Thyroid gland (tissue), 4 donors: ENCODE measurements around the gene NDUFS7. TPM values are rescaled to one million over a fixed set of nuclear protein-coding genes. Genes with fewer than 3 reads are reported as not detected.

Experiments
- DNase-seq, 2 donors: peaks; one replicate each; pipeline ENCODE4 v3.0.0-alpha.2; 2019
- H3K27ac ChIP-seq, 3 donors: fragments of 200-600 bp; sonication (generic); 1 replicate in 2 of 3; 2 replicates in 1 of 3; pipeline ENCODE4 v1.5.1; 2016 to 2019; ENCODE audit warnings: mild to moderate bottlenecking in 1 of 3, moderate library complexity in 1 of 3
- H3K27me3 ChIP-seq: fragments of 200-600 bp; sonication (generic); one replicate; pipeline ENCODE4 v1.5.1; 2019
- H3K36me3 ChIP-seq, 2 donors: fragments of 200-600 bp; sonication (generic); one replicate each; pipeline ENCODE4 v1.5.1; 2016 to 2019
- H3K4me1 ChIP-seq, 2 donors: fragments of 200-600 bp; sonication (generic); one replicate each; pipeline ENCODE4 v1.5.1; 2017 to 2019
- H3K4me3 ChIP-seq, 3 donors: fragments of 200-600 bp; sonication (generic); replicated peaks in 1 of 3; 1 replicate in 2 of 3; 2 replicates in 1 of 3; pipeline ENCODE4 v1.5.1; 2016; ENCODE audit warnings: mild to moderate bottlenecking in 1 of 3
- H3K9me3 ChIP-seq: fragments of 200-600 bp; sonication (generic); one replicate; pipeline ENCODE4 v1.5.1; 2017
- CTCF ChIP-seq, 6 experiments: fragments of 200-600 bp in 3 of 6; fragments of 450-650 bp in 3 of 6; sonication (generic) in 3 of 6; IDR thresholded peaks; one replicate each; pipeline ENCODE4 v1.5.1; 2016 to 2019; ENCODE audit warnings: antibody characterized with exemption in 6 of 6, mild to moderate bottlenecking in 2 of 6, inconsistent platforms in 1 of 6, moderate library complexity in 1 of 6
- POLR2A ChIP-seq, 2 donors: fragments of 450-650 bp; IDR thresholded peaks; one replicate each; pipeline ENCODE4 v1.6.1; 2017; ENCODE audit warnings: antibody characterized with exemption in 2 of 2, mild to moderate bottlenecking in 2 of 2, moderate library complexity in 1 of 2
- WGBS, 2 donors: methylation state at CpG; one replicate each; pipeline ENCODE4 v1.1.5; 2017; 5-methylcytosine and 5-hydroxymethylcytosine counted together
- intact Hi-C: fragments of 100-400 bp; cut with DNase I; formaldehyde crosslinking; loops from one replicate; pipeline ENCODE4 v1.15.1; 2023
- total RNA-seq, 4 donors: library from RNA; depleted of rRNA; stranded (reverse); fragments of >200 nt; gene quantifications; one replicate each; pipeline ENCODE4 v1.2.3, GENCODE V29; 2016

Gene NDUFS7
- total RNA-seq, 4 donors from 2014 or later: 75.2 to 185 (median 108) TPM

DNA sequence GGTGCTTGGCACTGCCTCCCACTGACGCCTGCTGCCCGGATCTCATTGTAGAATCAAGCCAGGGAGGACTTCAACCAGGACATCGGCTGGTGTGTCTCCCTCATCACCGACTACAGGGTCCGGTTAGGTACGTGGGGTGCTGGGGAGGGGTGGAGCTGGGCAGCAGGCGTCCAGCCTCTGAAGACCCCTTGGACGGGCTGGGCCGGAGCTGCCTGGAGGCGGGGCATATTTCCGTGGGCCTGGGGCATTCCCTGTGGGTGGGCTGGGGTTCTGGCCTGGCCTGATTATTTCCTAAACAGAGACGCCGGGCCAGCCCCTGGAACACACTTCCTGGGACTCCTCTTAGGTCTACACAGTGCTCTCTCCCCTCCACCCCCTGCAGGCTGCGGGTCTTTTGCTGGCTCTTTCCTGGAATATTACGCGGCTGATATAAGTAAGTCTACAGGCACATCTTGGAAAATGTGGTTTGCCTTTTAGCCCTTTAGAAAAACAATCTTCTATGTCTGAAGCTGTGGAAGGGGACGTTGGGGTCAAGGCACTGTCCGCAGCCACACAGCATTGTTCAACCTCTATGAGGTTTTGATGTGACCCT is 14.4 kb upstream of the NDUFS7 start:
- no peak overlapping the region for H3K27ac ChIP-seq
- TF ChIP-seq CTCF (IDR thresholded peaks at IDR 0.05) (no peak), POLR2A (IDR thresholded peaks at IDR 0.05) (no peak)
- H3K4me3 ChIP-seq: no peak overlapping the region
- WGBS, 2 donors: 97 to 98% methylated on average over 9 to 17 of the region's 18 CpGs
- no peaks in the 10 kb centered on the region for H3K9me3 ChIP-seq
- peaks cover 26 to 57% of the 10 kb centered on the region in 2 donors for H3K36me3 ChIP-seq
- H3K27me3 ChIP-seq: no peaks in the 10 kb centered on the region
- no peak for DNase-seq
- intact Hi-C loops: no loop called here
- H3K4me1 ChIP-seq: no peaks in the 10 kb centered on the region

- TF ChIP-seq POLR2A (IDR thresholded peaks at IDR 0.05) (no peak), CTCF (IDR thresholded peaks at IDR 0.05) (no peak)
- intact Hi-C loops: no loop called here
These were observed 12.9 kb upstream of the NDUFS7 start for GRCh38 chr19:1370579-1371361.

GRCh38 chr19:1373042-1373533 is 10.6 kb upstream of the NDUFS7 start:
- intact Hi-C loops: no loop called here
- no peaks in the 10 kb centered on the region for H3K4me1 ChIP-seq
- 81% methylated on average over 16 to 20 of the region's 20 CpGs for WGBS, 2 donors
- H3K27ac ChIP-seq: peak overlapping the region in 1 of 3 donors; percentile 23
- no peak overlapping the region for H3K4me3 ChIP-seq
- no peaks in the 10 kb centered on the region for H3K9me3 ChIP-seq
- TF ChIP-seq POLR2A (IDR thresholded peaks at IDR 0.05): no peak
- TF ChIP-seq CTCF (IDR thresholded peaks at IDR 0.05): no peak
- H3K27me3 ChIP-seq: no peaks in the 10 kb centered on the region
- peaks cover 17 to 45% of the 10 kb centered on the region in 2 donors for H3K36me3 ChIP-seq
- no peak for DNase-seq

More at GRCh38 chr19:1370579-1371361, 12.9 kb upstream of the NDUFS7 start:
- Histone ChIP-seq H3K36me3 (peaks cover 26 to 58% of the 10 kb centered on the region in 2 donors), H3K9me3 (no peaks in the 10 kb centered on the region), H3K27me3 (no peaks in the 10 kb centered on the region), H3K4me1 (no peaks in the 10 kb centered on the region), H3K4me3 (no peak overlapping the region), H3K27ac (peak overlapping the region in 1 of 3 donors; percentile 17)
- WGBS, 2 donors: 64 to 85% methylated on average over 20 to 21 of the region's 52 CpGs
- peak; percentile 87 to 89 for DNase-seq

DNA sequence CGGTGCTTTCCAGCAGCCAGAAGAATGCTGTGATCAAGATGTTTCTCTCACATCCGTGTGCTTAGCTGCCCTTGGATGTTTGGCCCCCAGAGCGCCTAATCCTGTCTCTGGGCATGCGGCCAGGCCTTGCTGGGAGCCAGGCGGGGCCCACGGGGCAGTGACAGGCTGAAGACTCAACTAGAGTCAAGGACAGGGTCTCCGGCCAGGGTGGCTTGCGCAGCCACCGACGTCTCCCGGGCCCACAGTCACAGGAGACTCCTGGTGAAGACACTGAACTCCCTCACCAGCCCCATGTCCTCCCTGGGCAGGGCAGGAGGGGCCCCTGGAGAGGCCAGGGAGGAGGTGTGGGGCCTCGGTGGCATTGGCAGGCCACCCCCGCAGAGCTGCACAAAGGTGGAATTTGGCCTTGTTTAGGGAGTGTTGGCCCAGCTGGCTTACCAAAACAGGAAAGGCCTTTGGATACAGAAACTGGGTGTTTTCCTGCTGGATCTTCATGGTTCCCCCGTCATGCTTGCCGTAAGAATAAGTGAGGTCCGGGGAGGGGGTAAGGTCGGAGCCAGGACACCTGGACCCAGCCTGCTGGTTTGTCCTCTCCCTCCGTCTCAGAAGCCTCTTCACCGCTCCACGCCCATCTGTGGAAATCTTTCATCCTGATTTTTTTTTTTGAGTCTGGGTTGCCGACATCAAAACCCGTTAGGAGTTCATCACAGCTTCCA is 10.0 kb upstream of the NDUFS7 start:
- no peaks in the 10 kb centered on the region for H3K27me3 ChIP-seq
- 66 to 72% methylated on average over 17 to 21 of the region's 22 CpGs for WGBS, 2 donors
- peak; percentile 51 to 55 for DNase-seq
- H3K27ac ChIP-seq: peak overlapping the region in 1 of 3 donors; percentile 23
- no peak overlapping the region for H3K4me3 ChIP-seq
- no peaks in the 10 kb centered on the region for H3K4me1 ChIP-seq
- H3K9me3 ChIP-seq: no peaks in the 10 kb centered on the region
- intact Hi-C loops: no loop called here
- no peak for TF ChIP-seq CTCF (IDR thresholded peaks at IDR 0.05)
- no peak for TF ChIP-seq POLR2A (IDR thresholded peaks at IDR 0.05)
- peaks cover 16 to 45% of the 10 kb centered on the region in 2 donors for H3K36me3 ChIP-seq
